Smooth muscle cell (in vitro differentiated cells): Measurements from ENCODE around the gene AUP1. TPM values are rescaled to one million over a fixed set of nuclear protein-coding genes. Genes with fewer than 3 reads are reported as not detected.

ENCODE experiments used
- DNase-seq: peaks from one replicate; lab custom pipeline; 2025; ENCODE audit not compliant: unreplicated experiment; lab: John Stamatoyannopoulos, UW
- H2AFZ ChIP-seq: fragments of 200-600 bp; sonication (generic); 2 replicates; pipeline ENCODE4 v1.6.0; 2016; ENCODE audit warnings: antibody characterized with exemption, low read depth, mild to moderate bottlenecking
- H3F3A ChIP-seq: fragments of 200-600 bp; sonication (generic); 2 replicates; pipeline ENCODE4 v1.6.0; 2017; ENCODE audit warnings: antibody characterized with exemption, low read depth
- H3K27ac ChIP-seq: fragments of 200-600 bp; sonication (generic); 2 replicates; pipeline ENCODE4 v1.5.1; 2016; ENCODE audit warnings: low read depth, mild to moderate bottlenecking
- H3K27me3 ChIP-seq: fragments of 200-600 bp; sonication (generic); 2 replicates; pipeline ENCODE4 v1.6.1; 2016; ENCODE audit warnings: low read depth, mild to moderate bottlenecking
- H3K36me3 ChIP-seq: fragments of 200-600 bp; sonication (generic); 2 replicates; pipeline ENCODE4 v1.5.1; 2016; ENCODE audit warnings: low read depth
- H3K4me1 ChIP-seq: fragments of 200-600 bp; sonication (generic); 2 replicates; pipeline ENCODE4 v1.5.1; 2016; ENCODE audit warnings: low read depth
- H3K4me2 ChIP-seq: fragments of 200-600 bp; sonication (generic); 2 replicates; pipeline ENCODE4 v1.6.0; 2016; ENCODE audit warnings: mild to moderate bottlenecking
- H3K4me3 ChIP-seq: fragments of 200-600 bp; sonication (generic); 2 replicates; pipeline ENCODE4 v1.5.1; 2016; ENCODE audit warnings: mild to moderate bottlenecking
- H3K79me2 ChIP-seq: fragments of 200-600 bp; sonication (generic); 2 replicates; pipeline ENCODE4 v1.6.0; 2016; ENCODE audit warnings: low read depth, mild to moderate bottlenecking
- H3K9ac ChIP-seq: fragments of 200-600 bp; sonication (generic); 2 replicates; pipeline ENCODE4 v1.6.0; 2016; ENCODE audit warnings: low read depth
- H3K9me3 ChIP-seq: fragments of 200-600 bp; sonication (generic); replicated peaks from 2 replicates; pipeline ENCODE4 v1.5.1; 2016; ENCODE audit warnings: low read depth
- H4K20me1 ChIP-seq: fragments of 200-600 bp; sonication (generic); 2 replicates; pipeline ENCODE4 v1.6.0; 2016; ENCODE audit warnings: low read depth
- CTCF ChIP-seq: fragments of 200-600 bp; sonication (generic); IDR thresholded peaks from 2 replicates; pipeline ENCODE4 v1.5.1; 2017; ENCODE audit warnings: borderline replicate concordance, mild to moderate bottlenecking, antibody characterized with exemption; ENCODE audit not compliant: insufficient read depth, poor library complexity, severe bottlenecking
- WGBS: methylation state at CpG from one replicate; pipeline ENCODE4 v1.1.7; 2016; ENCODE audit warnings: low lambda C conversion rate; 5-methylcytosine and 5-hydroxymethylcytosine counted together
- polyA plus RNA-seq: library from polyadenylated mRNA; unstranded; fragments of >200 nt; fragmentation: Nextera tagmentation; extraction: Ambion mirVana; gene quantifications from 2 replicates; pipeline ENCODE4 v1.2.1, GENCODE V29; 2016
- total RNA-seq: library from RNA; depleted of rRNA; stranded (reverse); fragments of >200 nt; gene quantifications from 2 replicates; pipeline ENCODE4 v1.2.3, GENCODE V29; 2014

AUP1 gene
- total and polyA plus RNA-seq, 2 experiments from 2014 or later = 104 to 138 TPM

GRCh38 chr2:74553892-74554819 is 24.6 kb upstream of the AUP1 start, which contains the start of the genes DOK1 and LOXL3:
TSS of gene DOK1 (plus strand) at chr2:74554720. CDS start at chr2:74554755, 35 bp downstream.
TSS of gene LOXL3 (minus strand) at chr2:74553942. CDS start at chr2:74552634, 1,308 bp downstream.
- Histone ChIP-seq H4K20me1 (peaks cover 37% of the 10 kb centered on the region), H3K36me3 (no peaks in the 10 kb centered on the region), H3K27me3 (no peaks in the 10 kb centered on the region), H3K9me3 (no peaks in the 10 kb centered on the region), H3K27ac (peak within 1 kb of the TSS; percentile 81), H3K4me1 (peaks cover 21% of the 10 kb centered on the region), H3F3A (peaks cover 13% of the 10 kb centered on the region), H2AFZ (peak within 1 kb of the TSS; percentile 89), H3K79me2 (peaks cover 47% of the 10 kb centered on the region), H3K9ac (peak within 1 kb of the TSS; percentile 91), H3K4me3 (peak within 1 kb of the TSS; percentile 80), H3K4me2 (peak within 1 kb of the TSS; percentile 98)
- WGBS = under 1% methylated on average over 30 of the region's 73 CpGs
- peak; percentile 94 for DNase-seq
- TF ChIP-seq CTCF = no peak

GRCh38 chr2:74552914-74553811 is 23.7 kb upstream of the AUP1 start:
- H3K27ac ChIP-seq = peak overlapping the region; percentile 81
- no peaks in the 10 kb centered on the region for H3K36me3 ChIP-seq
- peak overlapping the region; percentile 80 for H3K4me3 ChIP-seq
- H3K27me3 ChIP-seq = no peaks in the 10 kb centered on the region
- peaks cover 43% of the 10 kb centered on the region for H4K20me1 ChIP-seq
- H3K4me1 ChIP-seq = peaks cover 27% of the 10 kb centered on the region
- peaks cover 48% of the 10 kb centered on the region for H3K79me2 ChIP-seq
- peak overlapping the region; percentile 91 for H3K9ac ChIP-seq
- H3F3A ChIP-seq = peaks cover 13% of the 10 kb centered on the region
- TF ChIP-seq CTCF = no peak
- no peak overlapping the region for H2AFZ ChIP-seq
- WGBS = 11% methylated on average over 25 of the region's 27 CpGs
- H3K4me2 ChIP-seq = peak overlapping the region; percentile 98
- no peaks in the 10 kb centered on the region for H3K9me3 ChIP-seq
- DNase-seq = no peak

- Histone ChIP-seq H3K36me3 (no peaks in the 10 kb centered on the region), H3K79me2 (peaks cover 55% of the 10 kb centered on the region), H3K9ac (peak overlapping the region; percentile 91), H3K9me3 (no peaks in the 10 kb centered on the region), H4K20me1 (peaks cover 46% of the 10 kb centered on the region), H3K4me2 (peak overlapping the region; percentile 98), H3F3A (peaks cover 10% of the 10 kb centered on the region), H3K4me3 (peak overlapping the region; percentile 80), H2AFZ (no peak overlapping the region), H3K27ac (peak overlapping the region; percentile 81), H3K27me3 (no peaks in the 10 kb centered on the region), H3K4me1 (peaks cover 29% of the 10 kb centered on the region)
- 66% methylated on average over 21 of the region's 21 CpGs for WGBS
- DNase-seq = no peak
- TF ChIP-seq CTCF = no peak
Measured at GRCh38 chr2:74551942-74552913, 22.7 kb upstream of the AUP1 start.
